Activated CD4-positive, alpha-beta T cell treated with anti-CD3 and anti-CD28 coated beads for 48 hours (primary cell): ENCODE results near the gene CD8B2.
"Not testable (repeated sequence)": the region's sequence is repeated elsewhere in the genome, so short reads cannot be mapped to it uniquely, and the experiment has no call there.

Experiments used
- DNase-seq: peaks from one replicate; pipeline ENCODE4 v3.0.0-alpha.2; 2020

Gene CD8B2

GRCh38 chr2:106513391-106513790 lies 26.2 kb downstream of the CD8B2 start:
- DNase-seq = not testable (repeated sequence)

GRCh38 chr2:106514827-106515226 lies 27.7 kb downstream of the CD8B2 start:
- peak; percentile 15 for DNase-seq

GRCh38 chr2:106516436-106516835 lies 29.3 kb downstream of the CD8B2 start:
- DNase-seq = no peak

- DNase-seq = no peak
Measured at GRCh38 chr2:106516864-106517263, 29.7 kb downstream of the CD8B2 start.

DNA sequence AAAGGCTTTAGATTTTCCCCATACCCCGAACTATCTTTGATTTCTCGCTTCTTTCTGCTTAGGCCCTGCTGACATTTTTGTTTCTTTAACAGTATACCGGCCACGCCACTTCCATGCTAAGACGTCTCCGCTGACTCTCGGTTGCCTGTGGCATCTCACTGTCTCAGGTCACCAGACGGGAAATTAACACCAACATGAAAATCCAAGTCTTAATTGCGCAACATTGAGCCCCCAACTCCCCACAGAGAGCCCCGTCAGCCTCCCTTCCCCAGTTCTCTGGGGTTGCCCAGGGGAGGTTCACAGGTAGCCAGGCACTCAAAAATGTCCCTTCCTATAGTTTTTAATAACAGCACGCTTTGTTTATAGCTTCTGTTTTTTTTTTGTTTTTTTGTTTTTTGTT lies 30.2 kb downstream of the CD8B2 start:
- DNase-seq = no peak

GRCh38 chr2:106519767-106520166 lies 32.6 kb downstream of the CD8B2 start:
- no peak for DNase-seq

DNA sequence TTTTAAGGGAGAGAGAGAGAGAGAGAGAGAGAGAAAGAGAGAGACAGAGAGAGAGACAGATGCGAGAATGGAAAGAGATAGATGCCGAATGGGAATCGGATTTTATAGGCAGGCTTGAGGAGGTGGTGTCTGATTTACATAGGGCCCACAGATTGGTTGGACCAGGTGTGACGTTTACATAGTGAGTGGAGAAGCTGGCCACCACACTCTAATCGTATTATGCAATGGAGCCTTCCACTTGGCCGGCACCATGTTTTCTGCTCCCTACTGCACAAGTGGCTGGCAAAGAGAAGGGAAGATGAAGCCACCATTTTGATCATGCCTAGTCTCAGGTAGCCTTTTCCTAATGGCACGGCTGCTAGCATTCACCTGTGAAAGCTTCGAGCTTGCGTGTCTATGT lies 33.9 kb downstream of the CD8B2 start:
- no peak for DNase-seq

DNA sequence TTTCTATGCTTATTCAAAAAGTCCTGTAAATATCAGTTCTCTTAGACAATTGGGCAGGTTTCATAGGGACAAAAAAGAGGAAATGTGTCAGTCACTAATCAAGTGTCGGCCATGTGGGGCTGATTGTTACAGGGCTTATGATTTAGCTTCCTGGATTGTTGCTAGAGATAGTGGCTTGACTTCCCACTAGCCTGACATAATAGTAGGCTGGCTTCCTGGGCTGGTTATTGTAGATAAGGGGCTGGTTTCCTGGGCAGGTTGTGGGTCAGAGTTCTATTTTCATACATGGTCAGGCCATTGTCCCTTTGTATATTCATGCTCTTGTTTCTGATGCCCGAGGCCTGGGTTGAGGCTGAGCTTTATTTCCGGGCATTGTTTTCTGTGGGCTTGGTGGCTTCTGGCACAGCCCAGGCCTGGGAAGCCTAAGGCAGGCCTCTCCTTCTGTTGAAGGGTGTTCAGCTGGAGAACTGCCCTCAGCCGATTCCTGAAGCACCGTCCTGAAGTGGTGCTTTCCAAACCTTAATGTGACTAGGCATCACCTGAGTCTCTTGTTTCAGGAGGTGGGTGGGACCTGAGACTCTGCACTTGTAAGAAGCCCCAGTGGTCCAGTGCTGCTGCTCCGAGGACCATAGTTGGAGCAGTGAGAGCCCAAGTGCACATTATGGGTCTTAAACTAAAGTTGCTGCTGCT lies 37.0 kb downstream of the CD8B2 start:
- no peak for DNase-seq

- no peak for DNase-seq
Measured at GRCh38 chr2:106530866-106531265, 43.7 kb downstream of the CD8B2 start.

- DNase-seq = no peak
Measured at GRCh38 chr2:106531676-106532214, 44.6 kb downstream of the CD8B2 start.

DNA sequence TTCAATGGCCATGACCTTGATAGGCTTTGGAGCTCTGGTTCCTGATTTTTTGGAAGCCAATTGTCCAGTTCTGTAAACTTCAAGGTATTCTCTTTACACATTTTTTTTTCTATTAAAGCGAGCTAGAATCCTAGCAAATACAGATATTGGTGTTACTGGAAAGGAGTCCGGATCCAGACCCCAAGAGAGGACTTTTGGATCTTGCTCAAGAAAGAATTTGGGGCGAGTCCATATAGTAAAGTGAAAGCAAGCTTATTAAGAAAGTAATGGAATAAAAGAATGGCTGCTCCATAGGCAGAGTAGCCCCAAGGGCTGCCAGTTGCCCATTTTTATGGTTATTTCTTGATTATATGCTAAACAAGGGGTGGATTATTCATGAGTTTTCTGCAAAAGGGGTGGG lies 45.1 kb downstream of the CD8B2 start:
- DNase-seq = no peak

DNA sequence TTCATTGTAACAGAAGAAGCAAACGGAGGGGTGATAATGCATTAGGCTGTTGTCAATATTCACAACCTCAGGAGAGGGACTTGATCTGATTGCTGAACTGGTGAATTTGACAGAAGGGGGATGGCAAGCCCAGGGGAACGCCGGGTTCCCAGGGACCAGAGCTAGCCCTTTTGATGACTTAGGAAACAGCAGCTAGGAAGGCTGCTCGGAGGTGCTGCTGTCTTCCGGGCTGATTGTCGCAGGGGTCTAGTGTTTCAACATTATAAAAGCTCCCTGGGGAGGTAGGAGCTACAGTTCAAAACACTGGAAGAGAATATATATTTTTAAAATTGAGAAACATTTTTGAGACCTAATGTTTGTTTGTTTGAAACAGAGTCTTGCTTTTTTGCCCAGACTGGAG lies 47.3 kb downstream of the CD8B2 start:
- no peak for DNase-seq

DNA sequence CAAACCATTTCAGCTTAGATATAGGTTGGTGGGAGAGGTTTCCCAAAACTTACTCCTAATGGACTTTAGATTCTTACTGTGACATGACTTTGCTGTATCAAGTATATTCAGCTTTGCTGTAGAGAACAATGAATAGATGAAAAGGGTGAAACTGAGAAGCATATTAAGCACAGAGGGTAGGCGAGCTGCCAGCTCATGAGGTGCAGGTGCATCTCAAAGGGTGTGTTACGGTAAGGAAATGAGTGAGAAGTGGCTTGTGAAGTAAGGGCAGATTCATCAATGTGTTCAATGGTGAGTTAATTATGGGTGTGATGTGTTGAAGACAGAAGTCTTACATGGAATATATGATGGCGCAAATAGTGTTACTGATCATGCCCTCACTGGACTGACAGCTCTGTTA lies 49.3 kb downstream of the CD8B2 start:
- DNase-seq = peak; percentile 25

GRCh38 chr2:106537047-106537446 lies 49.9 kb downstream of the CD8B2 start:
- DNase-seq = no peak

DNA sequence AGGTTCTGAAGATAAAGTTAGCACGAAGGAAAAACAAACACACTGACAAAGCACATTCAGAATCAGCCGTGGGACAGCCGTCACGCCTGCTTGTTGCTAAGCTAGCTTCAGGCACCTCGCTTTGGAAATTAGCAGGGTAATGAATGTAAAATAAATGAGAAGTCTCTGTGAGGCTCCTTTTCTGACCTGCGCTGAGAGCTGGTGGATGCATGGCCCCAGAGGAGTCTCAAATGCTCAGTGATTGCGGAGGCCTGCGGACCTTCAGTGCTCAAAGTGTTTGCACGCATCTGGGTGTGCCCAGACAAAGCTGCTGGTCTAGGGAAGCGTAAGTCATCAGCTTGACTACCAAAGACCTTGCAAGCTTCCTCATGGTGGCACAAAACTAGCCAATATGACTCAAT lies 50.6 kb downstream of the CD8B2 start:
- DNase-seq = no peak

DNA sequence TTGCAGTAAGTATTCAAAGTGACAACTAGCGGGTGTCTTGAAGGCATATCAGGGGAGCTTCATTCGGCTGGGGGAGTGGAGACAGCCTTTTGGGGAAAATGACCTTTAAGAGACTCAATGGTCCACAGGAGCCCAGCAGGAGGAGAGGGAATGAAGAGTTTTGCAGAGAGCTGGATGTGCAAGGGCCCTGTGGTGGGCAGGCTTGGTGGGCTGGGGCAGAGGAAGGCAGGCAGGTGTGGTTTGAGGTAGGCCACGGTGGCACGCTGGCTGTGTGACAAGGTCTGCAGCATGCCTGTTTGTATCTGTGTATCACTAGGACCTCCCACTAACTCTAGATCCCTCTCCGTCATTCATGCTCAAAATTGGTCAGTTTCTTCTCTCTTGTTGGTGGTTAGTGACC lies 53.7 kb downstream of the CD8B2 start:
- DNase-seq = no peak

DNA sequence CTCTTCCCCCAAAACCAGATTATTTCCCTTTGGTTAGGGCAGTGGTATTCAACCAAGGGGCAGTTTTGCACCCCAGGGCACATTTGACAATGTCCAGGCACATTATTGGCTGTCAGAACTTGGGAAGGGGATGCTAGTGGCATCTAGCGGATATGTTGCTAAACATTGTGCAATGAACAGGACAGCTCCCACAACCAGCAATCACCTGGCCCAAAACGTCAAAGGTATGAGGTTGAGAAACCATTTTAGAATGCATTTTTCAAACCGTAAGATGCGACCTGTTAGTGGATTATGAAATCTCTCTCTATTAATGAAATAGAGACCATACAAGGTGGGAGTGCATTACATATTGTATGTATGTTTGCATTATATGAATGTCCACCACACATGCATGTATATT lies 54.2 kb downstream of the CD8B2 start:
- DNase-seq = no peak

GRCh38 chr2:106542746-106543359 lies 55.7 kb downstream of the CD8B2 start:
- DNase-seq = peak; percentile 85

DNA sequence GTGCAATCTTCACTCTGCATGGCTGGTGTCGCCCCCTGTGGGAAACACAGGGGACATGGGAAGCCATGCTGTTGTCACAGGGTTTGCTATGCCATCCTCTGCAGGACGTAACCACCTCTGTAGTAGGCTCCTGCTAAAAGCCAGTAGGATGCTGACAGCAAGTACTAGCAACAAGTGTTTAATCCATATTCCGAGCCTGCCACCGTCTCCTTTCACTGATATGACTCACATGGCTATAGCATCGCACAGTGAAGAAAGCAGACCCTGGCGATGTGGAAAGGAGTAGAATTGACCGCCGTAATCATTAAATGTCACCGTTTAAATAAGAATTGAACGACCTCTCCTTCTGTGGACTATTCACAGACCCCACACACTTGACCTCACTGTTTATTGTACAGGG lies 57.8 kb downstream of the CD8B2 start:
- peak; percentile 26 for DNase-seq

GRCh38 chr2:106546391-106546990 lies 59.3 kb downstream of the CD8B2 start:
- no peak for DNase-seq

DNA sequence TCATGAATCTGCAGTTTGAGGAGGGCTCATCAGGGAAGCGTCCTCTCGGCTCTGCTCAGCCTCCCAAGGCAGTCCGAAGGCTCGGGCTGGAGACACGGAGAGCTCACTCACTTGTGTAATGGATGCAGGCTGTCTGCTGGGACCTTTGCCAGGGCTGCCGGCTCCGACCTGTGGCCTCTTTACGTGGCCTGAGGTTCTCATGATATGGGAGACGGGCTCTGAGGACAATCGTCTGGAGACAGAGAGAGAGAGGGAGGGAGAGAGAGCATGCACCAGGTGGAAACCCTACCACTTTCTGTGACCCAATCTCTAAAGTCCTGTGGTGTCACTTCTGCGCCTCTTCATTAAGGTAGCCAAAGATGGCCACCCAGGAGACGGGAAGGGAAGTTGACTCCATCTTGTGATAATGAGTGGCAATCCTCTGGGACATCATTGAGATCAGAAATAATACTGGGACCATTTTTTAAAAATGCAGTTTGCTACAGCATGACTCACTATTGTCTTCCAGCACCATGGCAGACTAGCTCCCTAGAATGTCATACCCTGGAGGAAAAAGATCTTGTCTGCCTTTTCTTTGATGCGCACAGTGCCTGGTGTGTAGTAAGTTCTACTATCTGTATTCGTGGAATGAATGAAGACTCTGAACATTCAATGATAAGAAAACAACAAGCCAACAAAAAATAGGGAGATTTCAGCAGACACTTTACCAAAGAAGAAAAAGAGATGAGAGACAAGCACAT lies 60.2 kb downstream of the CD8B2 start:
- DNase-seq = no peak

DNA sequence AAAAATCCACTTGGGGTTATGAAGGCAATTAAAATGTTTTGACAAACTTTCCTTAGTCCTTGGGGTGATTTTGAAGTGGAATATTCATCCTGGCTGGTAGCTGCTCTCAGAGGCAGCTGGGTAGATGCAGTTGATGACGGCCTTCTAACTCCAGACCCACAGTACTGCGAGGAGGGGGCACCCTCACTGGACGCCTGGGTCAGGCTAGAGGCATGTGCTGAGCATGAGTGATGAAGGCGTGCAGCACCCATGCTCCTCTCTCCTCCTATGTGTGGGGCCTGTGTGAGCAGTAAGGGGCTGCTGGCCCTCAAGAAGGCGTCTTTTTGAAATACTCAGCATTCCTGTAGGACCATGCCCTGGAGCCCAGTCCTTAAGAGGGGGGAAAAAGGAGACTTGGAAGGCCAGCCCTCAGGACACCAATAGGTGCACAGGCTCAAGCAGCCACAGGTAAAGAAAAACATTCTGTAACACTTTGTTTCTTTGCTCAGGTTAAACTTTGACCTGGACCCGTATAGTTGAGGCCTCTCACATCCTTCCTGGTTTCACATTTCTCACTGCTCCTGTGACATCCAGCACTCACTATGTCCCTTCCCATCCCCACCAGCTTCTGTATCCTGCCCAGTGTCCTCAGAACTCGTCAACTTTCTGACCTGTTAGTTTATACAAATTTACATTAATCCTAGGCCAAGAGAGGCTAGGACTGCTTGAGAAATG lies 64.4 kb downstream of the CD8B2 start:
- DNase-seq = no peak

DNA sequence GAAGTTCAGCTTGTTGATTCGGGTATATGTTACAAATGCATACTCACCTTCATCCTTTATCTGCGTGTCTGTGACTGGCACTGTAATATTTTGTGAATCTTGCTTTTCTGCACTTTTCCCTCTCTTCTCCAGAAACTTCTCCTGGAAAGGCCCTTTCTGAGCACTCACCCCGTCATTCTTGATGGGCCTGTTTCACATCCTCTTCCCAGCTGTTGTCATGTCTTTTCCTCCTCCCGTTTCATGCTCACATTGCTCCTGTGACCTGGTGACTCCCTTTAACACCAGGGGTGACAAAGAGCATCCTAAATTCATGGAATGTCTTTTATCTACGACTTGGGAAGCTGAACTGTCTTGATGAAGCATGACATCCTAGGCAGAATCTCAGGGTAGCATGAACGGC lies 65.8 kb downstream of the CD8B2 start:
- no peak for DNase-seq
